ENCODE results near the gene TAX1BP1. TPM values are rescaled to one million over a fixed set of nuclear protein-coding genes. Genes with fewer than 3 reads are reported as not detected.

TAX1BP1 gene
- polyA plus RNA-seq (2013, experiment 1 of 2; ENCODE audit: insufficient read length) = 94.6 TPM
- 104 TPM for polyA plus RNA-seq (2013, experiment 2 of 2; ENCODE audit: insufficient read length)

DNA sequence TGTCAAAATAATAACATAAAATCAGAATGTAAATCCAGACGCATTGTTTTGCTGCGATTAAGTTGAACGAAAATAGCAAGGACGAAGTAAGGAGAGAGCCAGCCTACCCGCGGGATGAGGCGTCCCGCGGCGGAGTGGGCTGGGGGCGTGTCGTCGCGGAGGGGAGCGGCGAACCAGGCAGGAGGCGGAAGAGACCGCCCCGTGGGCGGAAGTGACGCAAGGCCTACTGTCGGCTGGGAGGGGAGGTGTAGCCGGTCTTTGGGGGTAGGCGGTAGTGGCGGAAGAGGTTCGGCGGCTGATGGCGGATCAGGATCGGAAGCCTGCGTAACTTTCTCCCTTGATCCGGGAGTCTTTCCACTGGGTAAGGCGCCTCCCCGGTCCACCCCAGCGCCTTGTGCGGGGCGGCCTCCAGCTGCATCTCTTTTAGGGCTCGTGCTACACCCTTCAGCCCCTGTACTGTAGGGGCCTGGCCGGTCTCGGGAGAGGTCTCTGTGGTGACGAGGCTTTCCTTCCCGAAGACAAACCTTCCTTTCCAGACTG is at the start of gene TAX1BP1:
TSS of gene TAX1BP1 (plus strand) at position 254 of the 540 bp plus-strand sequence. CDS start 8,363 bp downstream, outside the sequence.
- peak; percentile 95 for DNase-seq

GRCh38 chr7:27690649-27691048 is 49.3 kb upstream of the TAX1BP1 start:
- no peak for DNase-seq

- no peak for DNase-seq
Measured at GRCh38 chr7:27693794-27694193, 46.2 kb upstream of the TAX1BP1 start.

- DNase-seq = no peak
Measured at GRCh38 chr7:27695096-27695495, 44.9 kb upstream of the TAX1BP1 start.

DNA sequence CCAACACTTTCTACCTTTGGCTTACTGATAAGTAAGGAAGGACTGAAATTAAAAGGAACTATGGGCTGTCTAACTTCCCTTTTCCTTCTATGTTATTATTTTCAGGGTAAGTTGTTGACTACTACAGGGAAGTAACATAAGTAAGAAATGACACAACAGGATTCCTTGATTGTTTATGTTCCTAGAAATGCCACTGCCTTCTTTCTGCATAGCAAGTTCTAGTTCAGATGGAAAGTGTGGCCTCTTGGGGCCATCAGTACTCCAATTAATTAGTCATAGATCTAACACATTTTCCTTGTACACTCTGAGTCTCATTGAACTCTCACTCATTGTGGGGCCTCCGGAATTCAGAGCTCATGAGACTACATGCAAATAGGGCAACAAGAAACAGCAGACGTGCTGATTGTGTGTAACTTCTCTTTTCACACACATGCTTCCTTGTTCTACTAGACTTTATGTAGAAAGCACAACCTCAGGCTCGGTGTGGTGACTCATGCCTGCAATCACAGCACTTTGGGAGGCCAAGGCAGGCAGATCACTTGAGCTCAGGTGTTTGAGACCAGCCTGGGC is 42.0 kb upstream of the TAX1BP1 start:
- DNase-seq = no peak

DNA sequence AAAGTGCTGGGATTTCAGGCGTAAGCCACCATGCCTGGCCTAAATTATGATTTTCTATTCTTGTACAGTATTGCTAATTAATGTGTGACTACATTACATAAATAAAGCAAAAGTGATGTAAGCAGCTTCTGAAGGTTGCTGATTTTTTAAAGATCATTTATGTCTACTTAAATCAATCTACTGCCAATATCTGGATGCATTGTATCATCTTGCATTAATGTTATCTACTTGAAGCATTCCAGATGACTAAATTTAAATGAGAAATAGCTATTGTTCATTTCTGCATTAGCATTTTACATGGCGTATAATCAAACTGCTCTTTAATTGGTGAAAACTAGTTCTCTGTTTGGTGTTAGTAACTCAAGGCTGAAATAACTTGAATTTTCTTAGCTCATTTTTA is 40.2 kb upstream of the TAX1BP1 start:
- no peak for DNase-seq

DNA sequence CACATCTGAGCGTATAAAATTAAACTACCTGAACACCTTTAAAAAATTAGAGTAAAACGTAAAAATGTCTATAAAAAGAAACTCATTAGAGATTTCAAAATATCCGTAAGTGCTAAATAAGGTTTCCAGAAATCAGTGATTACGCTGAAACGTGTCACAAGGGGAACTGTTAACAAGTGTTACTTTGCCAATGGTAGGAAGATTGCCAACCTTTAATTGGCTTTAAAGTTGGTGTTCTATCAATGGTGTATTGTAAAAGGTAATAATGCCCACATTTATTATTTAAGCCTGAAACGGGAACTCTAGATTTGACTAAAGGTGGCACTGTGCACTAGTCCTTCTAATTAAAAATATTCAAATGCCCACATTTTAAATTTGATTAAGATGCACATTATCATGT is 39.5 kb upstream of the TAX1BP1 start:
- DNase-seq = no peak

DNA sequence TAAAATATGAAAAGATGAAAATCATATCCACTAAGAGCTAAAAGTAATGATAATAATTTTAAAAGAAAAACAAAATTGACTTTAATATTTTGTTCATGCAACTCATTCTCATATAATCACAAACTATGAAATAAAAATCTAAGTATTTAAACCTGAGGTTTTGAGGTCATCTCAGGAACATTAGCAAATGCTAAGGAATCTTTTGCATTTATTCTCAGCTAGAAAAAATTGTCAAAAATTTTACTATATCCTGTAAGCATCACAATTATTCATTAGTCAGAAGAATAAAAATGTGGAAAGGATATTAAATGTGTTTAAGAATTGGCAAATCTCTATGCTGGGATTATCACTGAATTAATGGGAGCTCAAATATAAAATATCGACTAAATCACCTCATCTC is 36.8 kb upstream of the TAX1BP1 start:
- peak; percentile 65 for DNase-seq

GRCh38 chr7:27704422-27705199 is 35.4 kb upstream of the TAX1BP1 start:
- no peak for DNase-seq

- no peak for DNase-seq
Measured at GRCh38 chr7:27705200-27705594, 34.8 kb upstream of the TAX1BP1 start.

DNA sequence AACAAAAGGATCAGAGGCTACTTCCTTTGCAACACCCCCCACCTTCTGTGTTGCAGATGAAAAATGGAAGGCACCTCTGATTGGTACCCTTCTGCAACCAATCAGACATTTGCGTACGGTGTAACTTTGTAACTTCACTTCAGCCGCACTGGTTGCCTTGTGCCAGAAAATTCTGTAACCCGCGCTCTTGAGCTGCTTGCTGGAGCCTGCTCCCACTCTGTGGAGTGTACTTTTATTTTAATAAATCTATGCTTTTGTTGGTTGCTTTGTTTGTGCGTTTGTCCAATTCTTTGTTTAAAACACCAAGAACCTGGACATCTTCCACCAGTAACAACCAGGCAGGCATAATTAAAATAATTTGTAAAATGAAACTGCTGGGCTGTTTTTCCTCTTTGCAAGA is 31.5 kb upstream of the TAX1BP1 start:
- DNase-seq = no peak

DNA sequence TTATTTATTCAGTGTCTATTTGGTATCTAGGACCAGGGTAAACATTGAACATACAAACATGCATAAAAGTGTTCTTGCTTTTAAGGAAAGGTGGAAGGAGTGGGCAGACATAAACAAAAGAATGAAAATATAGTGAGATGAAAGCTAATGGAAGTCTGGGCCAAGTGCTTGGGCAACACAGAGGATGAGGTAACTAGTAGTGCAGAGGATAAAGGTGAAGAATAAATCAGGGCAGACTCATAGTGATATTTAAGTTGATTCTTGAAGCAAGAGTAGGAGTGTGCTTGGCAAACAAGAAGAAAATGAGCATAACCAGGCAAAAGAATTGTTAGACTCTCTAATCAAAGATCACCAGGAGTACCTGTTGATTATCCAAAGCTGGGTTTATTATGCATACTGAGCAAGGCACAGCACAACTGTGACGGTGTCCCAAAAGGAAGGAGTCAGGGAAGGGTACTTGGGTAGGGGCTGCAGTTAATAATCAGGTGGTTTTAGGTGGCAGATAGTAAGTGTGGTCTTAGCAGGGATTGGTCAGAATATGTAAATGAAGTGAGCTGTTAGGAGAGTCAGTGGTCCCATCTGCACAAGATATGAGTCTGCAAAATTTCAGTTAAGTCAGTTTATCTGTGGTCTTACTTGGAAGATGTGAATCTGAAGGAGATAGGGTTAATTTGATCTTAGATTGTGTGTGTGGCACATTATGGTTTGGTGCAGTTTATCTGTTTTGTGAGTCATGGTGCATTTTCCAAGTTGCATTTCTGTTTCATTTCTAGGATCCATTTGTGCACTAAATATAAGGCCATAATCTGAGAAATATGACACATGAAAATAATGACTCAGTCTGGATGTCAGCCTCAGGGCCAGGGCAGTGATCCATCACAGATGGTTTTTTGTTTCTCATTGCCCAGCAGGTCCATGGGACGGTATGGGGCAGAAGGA is 30.6 kb upstream of the TAX1BP1 start:
- DNase-seq = peak; percentile 90

DNA sequence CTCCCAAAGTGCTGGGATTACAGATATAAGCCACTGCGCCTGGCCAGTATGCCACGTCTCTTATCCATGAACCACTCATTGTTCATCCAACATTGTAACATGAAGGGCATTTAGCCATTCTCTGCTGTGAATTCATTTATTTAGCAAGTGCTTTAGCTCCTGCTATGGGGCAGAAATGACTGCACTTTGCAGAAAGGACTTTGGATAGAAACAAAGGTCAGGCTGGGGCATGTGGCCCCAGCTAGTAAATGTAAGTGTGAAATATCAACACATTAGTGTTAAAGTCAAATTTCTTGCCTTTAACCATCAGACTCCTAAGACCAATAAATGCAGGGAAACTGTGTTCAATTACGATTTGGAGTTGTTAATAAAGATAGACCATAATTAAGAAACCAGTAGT is 27.7 kb upstream of the TAX1BP1 start:
- DNase-seq = no peak

- DNase-seq = peak; percentile 77
Measured at GRCh38 chr7:27714831-27715444, 25.0 kb upstream of the TAX1BP1 start.

DNA sequence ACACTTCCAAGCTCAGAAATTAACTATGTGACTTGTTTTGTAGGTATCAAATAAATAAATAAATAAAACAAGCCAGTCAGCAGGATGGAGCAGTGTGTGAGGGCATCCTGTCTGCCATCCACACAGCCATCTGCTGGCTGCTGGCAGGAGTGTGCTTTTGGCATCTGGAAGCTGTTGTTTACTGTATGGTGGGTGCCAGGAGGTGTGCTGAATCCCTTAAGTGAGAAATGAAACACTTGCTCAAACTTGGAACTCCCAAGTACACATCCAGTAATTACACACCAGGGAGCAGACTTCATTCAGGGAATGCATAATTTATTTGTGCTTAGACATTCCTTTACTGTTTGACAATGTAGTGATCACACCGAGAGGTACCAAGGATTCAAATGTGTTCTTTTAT is 16.9 kb upstream of the TAX1BP1 start:
- DNase-seq = no peak

- DNase-seq = no peak
Measured at GRCh38 chr7:27727058-27727457, 12.9 kb upstream of the TAX1BP1 start.

- DNase-seq = no peak
Measured at GRCh38 chr7:27730112-27730511, 9.8 kb upstream of the TAX1BP1 start.

DNA sequence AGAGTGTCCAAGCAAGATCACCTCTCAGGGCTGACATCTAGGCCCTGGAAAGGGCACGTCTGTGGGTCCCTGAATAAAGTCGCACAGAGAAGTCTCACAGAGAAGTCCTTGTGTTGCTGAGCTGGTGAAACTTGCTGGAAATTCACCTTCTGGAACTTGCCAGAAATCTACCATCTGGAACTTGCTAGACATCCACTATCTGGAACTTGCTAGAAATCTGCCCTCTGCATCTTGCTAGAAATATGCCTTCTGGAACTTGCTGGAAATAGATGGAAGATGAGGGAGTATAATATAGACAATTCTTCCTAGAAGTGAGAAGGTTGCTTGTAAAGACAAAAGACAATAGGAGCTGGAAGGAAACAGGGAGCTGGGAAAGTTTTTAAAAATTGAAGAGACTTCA is 5.4 kb upstream of the TAX1BP1 start:
- DNase-seq = no peak

DNA sequence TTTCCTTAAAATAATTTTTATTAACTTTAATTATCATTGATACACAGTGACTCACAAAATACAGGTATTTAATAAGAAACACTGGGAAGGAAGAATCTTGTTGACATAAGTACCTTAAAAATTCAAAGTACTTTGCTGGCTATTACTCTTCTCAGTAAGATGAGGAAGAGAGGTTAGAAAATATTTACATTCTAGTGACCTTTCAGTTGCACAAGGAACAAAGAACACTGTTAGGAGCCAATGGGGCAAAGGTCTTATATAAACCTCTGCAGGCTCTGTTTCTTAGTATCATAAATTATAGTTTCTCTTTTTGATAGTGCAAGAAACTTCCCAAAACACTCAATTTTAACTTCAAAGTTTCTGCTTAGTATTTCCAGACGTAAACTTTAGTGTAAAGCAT is 4.8 kb upstream of the TAX1BP1 start:
- DNase-seq = no peak

GRCh38 chr7:27735831-27736230 is 4.1 kb upstream of the TAX1BP1 start:
- no peak for DNase-seq

- DNase-seq = no peak
Measured at GRCh38 chr7:27737178-27737577, 2.8 kb upstream of the TAX1BP1 start.

GRCh38 chr7:27737616-27738015 is 2.3 kb upstream of the TAX1BP1 start:
- no peak for DNase-seq
